ENCODE results near the gene NKX2-3. TPM values are rescaled to one million over a fixed set of nuclear protein-coding genes. Genes with fewer than 3 reads are reported as not detected.

NKX2-3 gene
- total and polyA plus RNA-seq, 8 donors, result 0.45 to 5.8 (median 1.1) TPM; not detected in 1

- Histone ChIP-seq H3K9me3 (no peaks in the 10 kb centered on the region), H3K4me3 (no peak overlapping the region), H3K27me3 (peaks cover 42 to 100% (median 98%) of the 10 kb centered on the region in 3 donors), H3K36me3 (no peaks in the 10 kb centered on the region), H3K4me1 (peaks cover 34 to 57% (median 50%) of the 10 kb centered on the region in 4 donors), H3K27ac (no peak overlapping the region)
- TF ChIP-seq POLR2A (IDR thresholded peaks at IDR 0.05) (no peak), CTCF (IDR thresholded peaks at IDR 0.05) (no peak), POLR2AphosphoS5 (IDR thresholded peaks at IDR 0.05) (no peak), EP300 (IDR thresholded peaks at IDR 0.05) (no peak)
- DNase-seq, result no peak
- intact Hi-C loops (cut with DNase I; ENCODE audit: low total_unique reads), result no loop called here
- WGBS, 5 donors, result 31 to 41% (median 38%) methylated on average over 9 to 10 of the region's 10 CpGs
Observed at GRCh38 chr10:99537989-99538917, 5.5 kb downstream of the NKX2-3 start.

- Histone ChIP-seq H3K4me3 (no peak overlapping the region), H3K36me3 (no peaks in the 10 kb centered on the region), H3K9me3 (no peaks in the 10 kb centered on the region), H3K27ac (no peak overlapping the region), H3K27me3 (peaks cover 35 to 100% (median 89%) of the 10 kb centered on the region in 3 donors), H3K4me1 (peaks cover 34 to 50% (median 46%) of the 10 kb centered on the region in 4 donors)
- intact Hi-C loops (cut with DNase I; ENCODE audit: low total_unique reads), result no loop called here
- no peak for DNase-seq
- no peak for TF ChIP-seq EP300 (IDR thresholded peaks at IDR 0.05)
- TF ChIP-seq CTCF (IDR thresholded peaks at IDR 0.05), result no peak
- TF ChIP-seq POLR2AphosphoS5 (IDR thresholded peaks at IDR 0.05), result no peak
- no peak for TF ChIP-seq POLR2A (IDR thresholded peaks at IDR 0.05)
- 39 to 68% (median 45%) methylated on average over 6 of the region's 6 CpGs for WGBS, 5 donors
Observed at GRCh38 chr10:99539120-99539519, 6.4 kb downstream of the NKX2-3 start.

GRCh38 chr10:99539820-99540219 is 7.1 kb downstream of the NKX2-3 start:
- Histone ChIP-seq H3K36me3 (no peaks in the 10 kb centered on the region), H3K27me3 (peaks cover 35 to 100% (median 87%) of the 10 kb centered on the region in 3 donors), H3K9me3 (no peaks in the 10 kb centered on the region), H3K4me1 (peaks cover 30 to 43% (median 40%) of the 10 kb centered on the region in 4 donors), H3K4me3 (no peak overlapping the region), H3K27ac (no peak overlapping the region)
- 6 to 24% (median 8%) methylated on average over 1 of the region's 1 CpG for WGBS, 5 donors
- TF ChIP-seq EP300 (IDR thresholded peaks at IDR 0.05) (no peak), POLR2A (IDR thresholded peaks at IDR 0.05) (no peak), CTCF (IDR thresholded peaks at IDR 0.05) (no peak), POLR2AphosphoS5 (IDR thresholded peaks at IDR 0.05) (no peak)
- DNase-seq, result no peak
- intact Hi-C loops (cut with DNase I; ENCODE audit: low total_unique reads), result no loop called here

GRCh38 chr10:99540306-99540656 is 7.5 kb downstream of the NKX2-3 start:
- DNase-seq, result no peak
- H3K4me1 ChIP-seq, result peaks cover 25 to 38% (median 36%) of the 10 kb centered on the region in 4 donors
- no peak overlapping the region for H3K27ac ChIP-seq
- WGBS, 5 donors, result 2 to 10% (median 6%) methylated on average over 9 to 28 of the region's 28 CpGs
- intact Hi-C loops (cut with DNase I; ENCODE audit: low total_unique reads), result no loop called here
- H3K27me3 ChIP-seq, result peaks cover 32 to 100% (median 85%) of the 10 kb centered on the region in 3 donors
- no peaks in the 10 kb centered on the region for H3K36me3 ChIP-seq
- H3K9me3 ChIP-seq, result no peaks in the 10 kb centered on the region
- H3K4me3 ChIP-seq, result peak overlapping the region; percentile 18 to 49 (median 25)
- TF ChIP-seq POLR2AphosphoS5 (IDR thresholded peaks at IDR 0.05) (no peak), POLR2A (IDR thresholded peaks at IDR 0.05) (no peak), CTCF (IDR thresholded peaks at IDR 0.05) (no peak), EP300 (IDR thresholded peaks at IDR 0.05) (no peak)

Data from stomach (tissue), 9 donors.